ENCODE measurements around the gene TEP1.
A peak's percentile ranks its signal among the peaks of the same experiment; 100 is the strongest.

TEP1 gene

DNA sequence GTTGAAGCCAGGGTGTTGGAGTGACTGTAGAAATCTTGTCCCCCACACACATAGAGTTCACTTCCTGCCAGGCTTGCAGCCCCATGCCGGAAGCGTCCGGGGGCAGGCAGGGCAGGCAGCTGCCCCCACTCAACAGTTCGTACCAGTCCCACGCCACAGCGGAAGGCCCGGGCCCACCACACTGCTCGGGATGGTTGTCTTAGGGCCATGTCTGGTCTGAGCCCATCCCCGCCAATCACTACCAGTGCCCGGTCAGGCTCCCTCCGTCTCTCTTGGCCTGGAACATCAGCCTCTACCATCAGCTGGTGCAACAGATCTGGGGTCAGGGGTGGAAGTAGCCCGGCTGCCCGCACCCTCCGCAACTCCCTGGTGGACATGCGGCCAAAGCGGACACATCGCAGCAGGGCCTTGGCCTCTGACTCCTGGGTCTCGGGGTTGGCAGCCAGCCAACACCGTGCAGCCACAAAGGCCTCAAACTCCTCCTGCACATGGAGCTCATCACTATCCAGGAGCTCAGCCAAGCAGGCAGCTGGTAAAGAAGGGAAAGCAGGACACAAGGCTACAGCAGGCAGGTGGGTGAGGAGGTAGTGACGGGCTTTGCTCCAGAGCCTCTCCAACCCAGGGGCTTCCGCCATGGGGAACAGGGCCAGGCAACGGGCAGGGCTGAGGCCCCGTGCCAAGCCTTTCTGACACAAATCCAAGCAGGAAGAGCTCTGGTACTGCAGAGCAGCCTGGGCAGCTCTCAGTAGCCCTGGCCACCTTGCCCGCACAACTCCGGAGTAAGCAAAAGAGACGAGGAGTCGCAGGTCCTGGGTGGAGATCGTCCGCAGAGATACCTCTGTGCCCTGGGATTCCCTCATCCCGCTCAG lies 16.7 kb upstream of the TEP1 start:
- DNase-seq: peak; percentile 83

DNA sequence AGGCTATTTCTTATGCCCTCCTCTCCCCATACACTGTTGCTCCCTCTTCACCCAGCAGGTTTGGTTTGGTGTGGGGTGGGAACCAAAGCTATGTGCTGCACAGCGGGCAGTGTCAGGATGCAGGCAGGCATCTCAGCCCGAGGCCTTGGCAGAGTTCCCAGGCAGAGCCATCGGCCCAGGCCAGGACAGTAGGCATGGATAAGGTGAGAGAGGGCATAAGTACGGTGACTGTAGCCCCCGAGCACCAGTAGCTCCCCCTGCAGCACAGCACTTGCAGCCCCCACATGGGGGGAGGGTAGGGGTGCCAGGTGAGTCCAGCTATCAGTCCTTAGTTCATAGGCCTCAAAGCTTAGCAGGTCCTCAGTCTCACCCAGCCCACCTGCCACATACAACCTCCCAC lies 15.5 kb upstream of the TEP1 start:
- DNase-seq: no peak

DNA sequence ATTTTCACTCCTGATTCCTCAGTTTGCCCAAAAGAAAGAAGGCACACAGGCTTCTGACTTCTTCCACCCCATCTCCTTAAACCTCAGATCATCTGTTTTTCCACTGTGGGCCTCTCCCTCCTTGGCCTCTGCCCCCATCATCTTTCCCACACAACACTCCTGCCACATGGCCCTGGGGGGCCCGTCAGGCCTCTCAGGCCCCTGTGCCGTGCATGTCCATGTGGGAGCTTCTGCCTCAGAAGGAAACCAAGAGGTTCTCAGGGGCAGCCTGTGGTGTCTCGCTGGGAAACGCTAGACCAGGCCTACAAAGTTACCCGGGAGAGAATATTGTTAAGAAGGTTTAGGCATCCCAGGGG lies 14.7 kb upstream of the TEP1 start:
- no peak for DNase-seq

DNA sequence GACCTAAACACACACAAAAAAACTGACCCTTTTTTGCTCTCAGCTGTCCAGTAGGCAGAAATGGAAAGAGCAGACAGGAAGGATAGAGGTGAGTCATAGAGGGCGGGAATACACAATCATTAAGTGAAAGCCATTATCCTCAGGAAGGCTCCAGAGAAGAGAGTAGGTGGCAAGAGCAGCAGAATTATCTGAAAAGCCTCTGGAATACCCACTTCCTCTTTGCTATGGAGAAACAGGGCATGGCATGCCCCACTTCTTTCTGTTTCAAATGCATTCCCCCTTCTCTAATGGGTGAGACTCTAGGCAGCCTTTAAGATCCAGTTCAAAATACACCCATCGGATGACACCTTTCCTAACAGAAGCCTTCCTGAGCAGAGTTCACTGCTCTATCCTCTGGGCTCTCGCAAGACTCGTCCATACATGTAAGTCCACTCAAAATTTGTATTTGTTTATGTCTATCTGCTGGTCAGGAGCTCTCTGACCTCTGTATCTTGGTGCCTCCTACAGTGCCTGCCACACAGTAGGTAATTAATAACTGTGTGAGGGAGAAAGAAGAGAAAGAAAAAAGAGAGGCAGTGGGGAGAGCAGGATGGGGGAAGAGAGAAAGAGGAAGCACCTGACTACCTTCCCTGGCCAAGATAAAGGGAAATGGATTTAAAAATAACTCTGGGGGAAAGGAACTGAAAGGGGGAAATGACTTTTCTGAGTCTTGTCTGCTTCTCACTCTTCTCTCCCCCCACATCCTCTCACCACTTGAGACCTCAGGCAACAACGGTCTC lies 14.1 kb upstream of the TEP1 start:
- peak; percentile 31 for DNase-seq

DNA sequence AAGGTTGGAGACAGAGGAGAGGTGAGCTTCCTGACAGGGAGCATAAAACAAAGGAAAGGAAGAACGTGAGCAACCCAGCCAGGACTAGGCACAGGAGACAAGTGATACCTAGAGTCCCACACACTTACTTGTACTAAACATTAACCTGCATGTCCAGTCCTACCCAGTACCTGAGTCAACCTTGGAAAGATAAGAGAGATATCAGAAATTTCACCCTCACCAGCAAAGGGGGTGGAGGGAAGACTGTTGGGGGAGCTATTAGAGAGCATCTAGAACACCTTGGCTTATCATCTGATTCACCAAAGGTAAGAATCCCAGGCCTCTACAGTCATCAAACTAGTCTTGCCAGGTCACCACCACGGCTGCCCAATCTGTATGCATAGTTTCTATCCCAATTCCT lies 11.6 kb upstream of the TEP1 start:
- no peak for DNase-seq

DNA sequence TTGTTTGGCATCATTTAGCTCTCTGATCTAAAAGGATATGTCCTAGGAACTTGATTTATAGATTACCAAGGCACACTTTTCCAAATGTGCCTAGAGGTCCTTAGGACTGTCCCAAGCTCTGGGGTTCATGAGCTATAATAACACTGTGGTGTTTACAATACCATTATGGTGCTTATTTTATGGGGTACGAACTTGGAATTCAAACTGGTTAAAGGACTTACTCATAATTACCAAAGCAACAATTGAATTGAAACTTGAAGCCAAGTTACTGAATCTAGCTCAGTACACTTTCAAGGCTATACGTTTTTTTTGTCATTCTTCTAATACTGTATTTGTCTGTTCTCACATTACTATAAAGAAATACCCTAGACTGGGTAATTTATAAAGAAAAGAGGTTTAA lies 9.6 kb upstream of the TEP1 start:
- no peak for DNase-seq

DNA sequence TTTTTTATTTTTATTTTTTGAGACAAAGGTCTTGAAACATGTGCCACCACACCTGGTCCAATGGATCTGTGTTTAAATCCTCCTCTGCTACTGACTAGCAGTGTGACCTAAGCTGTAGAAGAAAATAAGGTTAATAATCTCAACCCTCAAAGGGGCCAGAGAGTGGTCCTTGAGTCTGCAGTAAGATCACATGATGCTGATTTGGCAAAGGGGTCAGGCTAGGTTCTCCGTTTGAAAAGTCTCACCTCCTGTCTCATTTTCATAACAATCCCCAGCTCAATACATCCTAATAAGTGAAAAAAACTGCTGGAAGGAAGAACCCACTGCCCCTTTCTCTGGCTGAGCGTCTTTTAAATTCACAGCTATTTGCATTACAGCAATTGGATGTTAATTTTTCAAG lies 8.0 kb upstream of the TEP1 start:
- DNase-seq: no peak

DNA sequence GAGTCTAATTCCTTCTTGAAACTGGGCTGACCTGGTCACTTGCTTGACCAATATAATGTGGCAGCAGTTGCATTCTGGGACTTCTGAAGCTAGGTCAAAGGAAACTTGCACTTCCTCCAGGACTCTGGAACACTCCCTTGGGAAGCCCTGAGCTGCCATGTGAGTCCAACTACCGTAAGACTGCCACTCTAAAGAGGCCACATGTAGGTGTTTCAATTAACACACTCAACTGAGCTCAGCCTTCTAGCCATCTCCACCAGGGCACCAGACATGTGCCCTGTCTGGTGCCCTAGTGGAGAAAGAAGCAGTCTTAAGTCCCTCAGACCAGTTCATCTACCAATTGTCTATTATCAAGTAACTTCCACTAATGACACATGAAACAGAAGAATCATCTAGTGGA lies 6.1 kb upstream of the TEP1 start:
- no peak for DNase-seq

DNA sequence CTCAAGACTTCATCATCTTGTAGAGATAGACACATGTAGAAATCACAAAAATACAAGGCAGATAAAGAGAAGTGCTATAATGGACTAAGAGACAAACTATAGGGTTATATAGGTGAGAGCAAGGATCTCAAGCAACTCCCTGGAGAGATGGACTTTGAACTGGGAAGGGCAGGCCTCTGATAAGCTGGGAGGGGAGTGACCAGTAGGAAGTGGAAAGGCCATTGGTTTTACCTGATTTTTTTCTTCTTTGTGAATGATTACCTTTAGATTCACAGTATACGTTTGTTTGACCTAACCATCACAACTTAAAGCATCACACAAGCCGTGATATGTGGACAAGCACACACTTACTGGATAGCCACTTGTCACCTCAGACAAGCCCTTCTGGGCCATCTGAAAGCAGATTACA lies 5.2 kb upstream of the TEP1 start:
- DNase-seq: no peak

DNA sequence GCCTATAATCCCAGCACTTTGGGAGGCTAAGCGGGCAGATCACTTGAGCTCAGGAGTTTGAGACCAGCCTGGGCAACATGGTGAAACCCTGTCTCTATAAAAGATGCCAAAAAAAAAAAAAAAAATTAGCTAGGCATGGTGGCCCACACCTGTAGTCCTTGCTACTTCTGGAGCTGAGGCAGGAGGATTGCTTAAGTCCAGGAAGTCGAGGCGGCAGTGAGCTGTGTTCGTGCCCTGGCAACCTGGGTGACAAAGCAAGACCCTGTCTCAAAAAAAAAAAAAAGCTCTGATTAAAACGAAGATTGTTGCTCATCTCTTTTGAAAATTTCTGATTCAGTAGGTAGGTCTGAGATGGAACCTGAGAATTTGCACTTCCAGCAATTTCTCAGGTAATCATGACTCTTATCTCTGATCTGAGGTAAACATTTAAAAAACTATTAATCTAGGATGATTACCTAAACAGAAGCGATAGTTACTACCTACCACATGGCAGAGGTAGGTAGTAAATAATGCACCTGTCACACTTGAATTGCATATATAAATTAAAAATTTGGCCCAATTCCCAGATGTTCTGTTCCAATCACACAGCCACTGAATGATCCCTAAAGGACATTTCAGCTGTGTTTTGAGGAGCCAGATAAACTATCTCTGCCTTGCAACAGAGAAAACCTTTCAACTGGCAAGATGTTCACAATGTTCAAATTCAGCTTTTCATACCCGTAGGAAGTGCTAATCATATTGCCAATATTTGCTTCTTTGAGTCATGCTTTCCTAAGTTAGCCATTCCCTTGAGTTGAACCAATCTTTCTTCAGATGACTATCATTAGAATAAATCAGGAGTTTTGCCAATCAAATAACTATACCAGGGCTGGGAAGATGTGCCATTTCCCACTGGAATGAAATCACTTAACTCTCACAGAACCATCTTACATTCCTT lies 4.2 kb upstream of the TEP1 start:
- DNase-seq: no peak

DNA sequence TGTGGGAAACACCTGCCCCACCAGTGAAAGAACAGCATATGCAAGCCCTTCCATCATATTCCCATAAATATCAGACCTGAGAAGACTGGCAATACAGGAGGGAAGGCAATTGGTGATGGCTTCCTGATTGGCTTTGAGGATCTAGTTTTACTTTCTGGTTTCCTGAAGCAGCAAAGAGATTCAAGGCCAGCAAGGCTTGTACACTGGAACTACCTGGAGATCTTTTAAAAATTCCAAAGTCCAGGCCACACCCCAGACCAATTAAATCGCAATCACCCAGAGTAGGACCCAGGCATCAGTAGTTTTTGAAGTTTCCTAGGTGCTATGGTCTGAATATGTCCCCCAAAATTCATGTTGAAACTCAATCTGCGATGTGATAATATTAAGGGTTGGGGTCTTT lies 2.9 kb upstream of the TEP1 start:
- no peak for DNase-seq

DNA sequence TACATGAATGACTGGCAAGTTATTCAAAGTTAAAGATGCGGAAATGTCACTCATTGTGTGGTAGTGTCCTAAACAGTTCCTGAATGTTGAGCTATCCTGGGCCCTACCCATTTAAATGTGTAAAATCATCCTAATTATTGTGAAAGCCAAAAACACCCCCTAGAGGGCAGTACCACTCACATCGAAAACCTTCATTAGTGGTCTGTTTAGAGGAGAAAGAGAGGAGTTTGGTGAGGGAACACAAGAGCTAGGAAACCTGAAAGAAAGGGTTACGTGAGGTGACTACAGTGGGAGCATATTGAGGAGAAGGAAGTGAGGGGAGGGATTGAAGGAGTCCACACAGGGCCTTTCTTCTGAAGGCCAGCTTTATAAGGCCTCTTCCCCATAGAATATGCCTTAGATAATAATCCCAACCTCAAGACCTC lies 2.5 kb upstream of the TEP1 start:
- DNase-seq: peak; percentile 53

DNA sequence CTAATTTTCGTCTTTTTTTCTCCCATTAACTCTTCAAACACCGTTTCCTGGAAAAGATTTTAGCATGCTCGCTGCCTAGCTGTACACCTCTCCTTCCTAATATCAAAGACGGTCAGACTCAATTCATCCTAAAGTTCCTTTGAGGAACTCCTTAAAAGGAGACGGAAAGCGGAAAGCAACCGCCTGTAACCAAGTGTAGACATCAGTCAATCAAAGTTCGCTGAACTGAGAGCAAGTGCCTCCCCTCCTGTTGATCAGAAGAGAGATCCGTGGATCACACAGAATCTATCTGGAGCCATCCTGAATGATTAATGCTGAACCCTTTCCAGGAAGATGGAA lies 412 bp upstream of the TEP1 start:
- DNase-seq: no peak

DNA sequence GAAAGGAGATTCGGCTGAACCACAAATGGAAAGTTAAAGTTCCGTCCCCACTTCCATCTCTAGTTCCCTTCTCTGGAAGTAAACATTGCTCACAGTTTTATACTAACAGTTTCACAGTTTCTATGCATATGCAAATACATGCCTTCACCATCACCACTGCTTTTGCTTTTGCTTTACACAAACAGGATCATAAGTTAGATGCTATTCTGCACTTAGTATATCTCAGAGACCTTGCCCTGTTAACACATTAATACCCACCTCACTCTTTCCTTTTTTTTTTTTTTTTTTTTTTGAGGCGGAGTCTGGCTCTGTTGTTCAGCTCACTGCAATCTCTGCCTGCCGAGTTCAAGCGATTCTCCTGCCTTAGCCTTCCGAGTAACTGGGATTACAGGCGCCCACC lies 890 bp downstream of the TEP1 start:
- no peak for DNase-seq

DNA sequence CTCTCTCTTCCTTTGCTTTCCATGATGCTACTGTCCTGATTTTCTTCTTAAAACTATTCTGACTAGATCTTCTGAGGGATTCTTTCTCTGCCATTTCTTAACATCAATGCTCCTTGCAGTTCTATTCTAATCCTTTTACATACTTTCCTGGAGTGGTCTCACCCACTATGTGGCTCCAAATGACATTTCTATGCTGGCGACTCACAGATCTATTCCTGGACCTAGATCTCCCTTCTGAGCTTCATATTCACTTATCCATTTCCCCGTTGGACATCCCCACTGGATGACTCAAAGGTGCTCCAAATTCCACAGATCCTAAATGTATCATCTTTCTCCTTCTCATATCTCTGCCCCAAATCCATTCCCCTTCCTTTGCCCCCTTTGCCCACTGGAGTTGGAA lies 4.1 kb downstream of the TEP1 start:
- DNase-seq: no peak

DNA sequence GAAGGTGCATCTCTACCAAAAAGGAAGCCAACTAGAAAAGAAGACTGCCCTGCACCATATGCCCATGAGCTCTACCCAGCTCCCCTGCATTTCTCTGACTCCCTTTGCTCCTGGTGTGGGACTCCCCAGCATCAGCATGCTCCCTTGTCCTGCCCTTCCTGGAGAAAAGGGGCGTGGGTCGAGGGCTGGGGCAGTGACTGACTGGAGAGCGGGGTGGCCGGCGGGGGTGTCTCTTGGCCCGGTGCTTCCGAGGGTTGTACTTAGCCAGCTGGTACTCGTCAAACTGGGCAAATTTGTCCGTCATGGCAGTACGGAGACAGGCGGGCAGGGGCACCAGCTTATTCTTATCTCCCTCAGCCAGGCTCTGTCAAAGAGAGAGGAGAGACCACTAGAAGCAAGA lies 9.8 kb downstream of the TEP1 start:
- no peak for DNase-seq

DNA sequence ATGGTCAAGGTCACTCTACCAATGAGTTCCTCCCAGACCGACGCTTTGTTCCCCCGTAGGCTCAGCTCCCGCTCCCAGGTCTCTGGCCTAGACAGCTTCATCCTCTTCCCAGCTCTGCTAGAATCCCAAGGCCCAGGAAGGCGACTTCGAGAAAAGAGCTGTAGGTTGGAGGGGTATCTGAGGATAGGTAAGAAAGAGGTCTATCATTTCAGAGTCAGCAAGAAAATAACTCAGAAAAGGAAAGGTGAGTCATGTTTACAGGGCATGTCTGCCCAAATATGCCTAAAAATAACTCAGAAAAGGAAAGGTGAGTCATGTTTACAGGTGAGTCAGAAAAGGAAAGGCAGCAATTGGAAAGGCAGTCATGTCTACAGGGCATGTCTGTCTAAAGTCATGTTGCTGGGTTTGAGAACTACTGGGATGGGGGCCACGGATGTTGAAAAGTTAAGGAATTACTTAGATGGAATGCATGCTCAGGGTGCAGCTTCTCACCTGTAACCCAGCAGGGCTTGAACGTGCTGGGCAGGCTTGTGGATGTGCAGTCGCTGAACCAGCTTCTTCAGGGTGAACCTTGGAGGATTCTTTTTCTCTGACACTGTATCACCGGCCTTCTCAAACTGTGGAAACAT lies 12.2 kb downstream of the TEP1 start:
- no peak for DNase-seq

DNA sequence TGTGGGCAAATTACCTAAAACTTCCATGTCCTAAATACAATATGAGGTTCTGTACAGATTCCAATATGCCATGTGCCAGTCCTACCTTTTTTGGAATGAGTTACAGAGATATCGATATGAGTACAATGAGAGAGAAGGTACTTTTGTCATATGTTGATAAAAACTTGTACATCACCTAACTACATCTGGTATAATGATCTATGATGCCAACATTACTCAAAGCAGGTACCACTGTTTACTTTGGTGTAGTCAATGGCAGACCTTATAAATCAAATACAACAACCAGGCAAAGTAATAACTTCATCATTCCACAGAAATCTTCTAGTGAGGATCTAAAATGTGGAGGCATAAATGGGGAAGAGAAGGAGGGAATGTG lies 12.7 kb downstream of the TEP1 start:
- no peak for DNase-seq

DNA sequence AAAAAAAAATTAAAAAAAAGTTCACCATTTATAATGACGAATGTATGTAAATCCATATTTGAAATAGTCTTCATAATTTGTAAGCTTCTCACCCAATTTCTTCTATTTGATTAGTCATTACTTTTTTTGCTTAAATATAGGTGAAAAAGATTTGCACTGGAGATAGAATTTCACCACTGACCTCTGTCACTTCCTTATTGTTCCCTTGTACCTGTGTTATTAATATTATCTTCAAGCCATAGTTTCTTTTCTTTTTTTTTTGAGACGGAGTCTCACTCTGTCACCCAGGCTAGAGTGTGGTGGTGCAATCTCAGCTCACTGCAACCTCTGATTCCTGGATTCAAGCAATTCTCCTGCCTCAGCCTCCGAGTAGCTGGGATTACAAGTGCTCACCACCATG lies 15.8 kb downstream of the TEP1 start:
- no peak for DNase-seq

DNA sequence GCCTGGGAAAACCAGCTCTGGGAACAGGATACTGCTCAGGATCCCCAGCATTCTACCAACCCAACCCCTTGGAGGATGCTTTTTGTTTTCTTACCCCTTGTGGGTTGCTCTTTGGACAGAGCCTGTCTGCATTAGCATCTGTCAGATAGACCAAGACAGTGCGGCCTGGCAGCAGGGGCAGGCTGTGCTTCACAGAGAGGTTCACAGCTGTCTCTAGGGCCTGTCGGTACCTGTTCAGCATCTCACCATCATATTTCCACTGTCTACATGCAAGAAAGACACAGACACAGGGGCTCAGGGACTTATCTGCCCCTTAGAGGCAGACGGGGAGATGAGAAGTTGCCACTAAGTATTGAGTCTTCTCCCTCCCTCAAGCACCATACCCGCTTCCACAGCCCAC lies 21.8 kb downstream of the TEP1 start:
- DNase-seq: no peak

DNA sequence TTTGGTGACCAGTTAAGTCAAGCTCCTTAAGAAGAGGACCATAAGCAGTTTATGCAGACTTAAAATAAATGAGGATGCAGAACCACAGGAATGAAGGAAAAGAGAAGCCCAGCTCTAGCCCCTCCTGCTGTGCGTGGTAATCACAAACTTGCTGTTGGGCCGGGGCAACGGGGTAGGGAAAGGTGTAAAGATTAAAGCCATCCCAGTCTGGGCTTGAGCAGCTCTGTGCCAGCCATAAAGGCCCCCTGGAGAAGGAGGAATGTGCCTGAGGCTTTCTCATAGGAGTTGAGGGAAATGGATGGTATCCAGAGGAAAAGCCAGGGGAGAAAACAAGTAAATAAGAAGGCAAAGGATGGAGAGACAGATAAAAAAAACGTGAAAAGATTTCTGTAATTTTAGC lies 25.1 kb downstream of the TEP1 start:
- no peak for DNase-seq

DNA sequence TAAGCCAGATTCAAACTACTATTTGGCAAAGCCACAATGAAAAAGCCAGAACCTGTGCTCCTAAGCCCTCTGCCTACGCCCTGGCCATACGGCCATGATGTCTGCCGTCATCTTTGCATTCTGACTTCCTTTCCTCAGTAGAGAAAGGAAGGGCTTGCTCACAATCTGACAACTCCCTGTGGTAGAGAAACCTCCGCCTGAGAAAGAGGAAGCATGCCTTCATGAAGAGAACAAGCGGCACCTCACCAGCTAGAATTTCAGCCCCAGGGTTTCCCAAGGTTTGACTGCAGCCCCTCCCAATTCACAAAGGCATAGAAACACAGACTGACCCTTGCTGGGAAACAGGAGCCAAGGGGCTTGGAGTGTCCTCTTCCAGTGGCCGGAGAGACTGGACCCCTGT lies 25.7 kb downstream of the TEP1 start:
- DNase-seq: no peak

DNA sequence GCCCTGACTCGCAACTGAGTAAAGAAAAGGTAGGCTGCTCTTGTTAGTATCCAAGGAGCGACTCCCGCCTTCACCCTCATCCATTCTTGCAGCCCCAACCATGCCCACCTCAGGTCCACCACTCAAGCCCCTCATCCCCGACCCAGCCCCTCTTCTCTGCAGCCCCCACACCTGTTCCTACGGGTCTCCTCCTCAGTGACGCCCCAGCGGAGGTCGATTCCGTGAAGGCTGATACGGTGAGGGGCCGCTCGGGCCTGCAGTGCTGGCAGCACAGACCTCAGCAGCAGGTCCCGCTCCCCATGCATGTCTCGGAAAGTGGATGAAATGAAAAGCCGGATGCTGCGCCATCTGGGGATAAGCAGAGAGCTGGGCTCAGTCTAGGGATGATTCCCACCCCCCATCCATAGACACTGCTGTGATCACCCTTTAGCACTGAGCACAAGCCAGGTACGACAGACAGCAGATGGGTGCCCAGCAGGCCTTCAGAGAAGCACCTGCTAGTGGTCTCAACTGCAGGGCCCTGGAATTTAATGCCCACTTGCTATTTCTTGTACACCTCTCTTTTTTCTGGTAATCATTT lies 26.9 kb downstream of the TEP1 start:
- no peak for DNase-seq
